T47D (cell line): Measurements from ENCODE around the gene BBLN.

Source experiments
- DNase-seq, 2 experiments: peaks; one replicate each; pipeline versions ENCODE4 v3.0.0 to v3.0.0-alpha.2; 2011 to 2012; ENCODE audit warnings: low read depth in 1 of 2, low spot score in 1 of 2
- JUND ChIP-seq: IDR thresholded peaks from 2 replicates; pipeline ENCODE4 v1.6.1; 2012; ENCODE audit warnings: low read depth
- in situ Hi-C: cut with HindIII; loops from 2 replicates; pipeline ENCODE4 v1.10.0; 2016; ENCODE audit warnings: low sequenced_read_pairs, low pct_unique_long_range_greater_than_20kb

The BBLN gene

DNA sequence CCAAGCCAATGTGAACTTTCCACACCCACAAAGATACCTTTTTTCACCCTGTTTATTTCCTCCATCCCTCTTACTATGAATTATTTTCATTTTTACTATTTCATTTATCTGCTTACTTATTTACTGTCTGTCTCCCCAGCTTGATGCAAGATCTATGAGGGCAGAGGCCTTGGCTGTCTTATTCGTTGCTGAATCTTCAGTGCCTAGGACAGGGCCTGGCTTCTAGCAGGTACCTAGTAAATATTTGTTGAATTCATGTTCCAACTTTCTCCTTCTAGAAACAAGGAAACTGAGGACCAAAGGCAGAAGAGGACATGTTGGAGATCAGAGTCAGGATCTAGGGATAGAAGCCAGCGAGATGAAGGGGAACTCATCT lies 42.6 kb downstream of the BBLN start:
- no peak for TF ChIP-seq JUND
- no peak for DNase-seq
- in situ Hi-C loops: no loop called here

DNA sequence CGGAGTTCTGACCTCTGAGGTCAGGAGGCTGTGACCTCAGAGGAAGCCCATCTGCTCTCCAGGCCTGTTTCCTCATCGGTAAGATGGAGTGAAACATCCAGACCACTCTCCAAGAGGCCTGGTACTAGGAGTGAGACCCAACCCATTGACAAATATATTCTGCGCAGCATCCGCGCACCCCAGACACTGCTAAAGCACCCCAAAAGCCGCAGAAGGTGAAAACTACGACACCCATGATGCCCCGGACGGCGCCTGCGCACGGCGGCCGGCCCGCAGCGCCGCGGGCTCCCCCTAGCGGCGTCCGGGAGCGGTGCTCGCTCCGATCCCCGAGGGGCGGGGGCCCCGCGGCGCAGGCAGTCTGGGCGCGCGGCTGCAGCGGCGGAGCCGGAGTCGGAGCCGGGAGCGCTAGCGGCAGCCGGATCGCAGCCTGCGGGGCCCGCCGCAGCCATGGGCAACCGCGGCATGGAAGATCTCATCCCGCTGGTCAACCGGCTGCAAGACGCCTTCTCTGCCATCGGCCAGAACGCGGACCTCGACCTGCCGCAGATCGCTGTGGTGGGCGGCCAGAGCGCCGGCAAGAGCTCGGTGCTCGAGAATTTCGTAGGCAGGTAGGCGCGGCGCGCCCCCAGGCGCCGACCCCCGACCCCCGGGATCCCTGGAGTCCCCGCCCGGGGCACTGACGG lies 43.1 kb downstream of the BBLN start, which contains the start of gene DNM1:
Gene DNM1, plus strand, starts transcription at position 356 of the 683 bp plus-strand sequence. Its CDS starts 92 bp downstream, at position 448.
- peak; percentile 71 to 97 for DNase-seq
- no peak for TF ChIP-seq JUND

DNA sequence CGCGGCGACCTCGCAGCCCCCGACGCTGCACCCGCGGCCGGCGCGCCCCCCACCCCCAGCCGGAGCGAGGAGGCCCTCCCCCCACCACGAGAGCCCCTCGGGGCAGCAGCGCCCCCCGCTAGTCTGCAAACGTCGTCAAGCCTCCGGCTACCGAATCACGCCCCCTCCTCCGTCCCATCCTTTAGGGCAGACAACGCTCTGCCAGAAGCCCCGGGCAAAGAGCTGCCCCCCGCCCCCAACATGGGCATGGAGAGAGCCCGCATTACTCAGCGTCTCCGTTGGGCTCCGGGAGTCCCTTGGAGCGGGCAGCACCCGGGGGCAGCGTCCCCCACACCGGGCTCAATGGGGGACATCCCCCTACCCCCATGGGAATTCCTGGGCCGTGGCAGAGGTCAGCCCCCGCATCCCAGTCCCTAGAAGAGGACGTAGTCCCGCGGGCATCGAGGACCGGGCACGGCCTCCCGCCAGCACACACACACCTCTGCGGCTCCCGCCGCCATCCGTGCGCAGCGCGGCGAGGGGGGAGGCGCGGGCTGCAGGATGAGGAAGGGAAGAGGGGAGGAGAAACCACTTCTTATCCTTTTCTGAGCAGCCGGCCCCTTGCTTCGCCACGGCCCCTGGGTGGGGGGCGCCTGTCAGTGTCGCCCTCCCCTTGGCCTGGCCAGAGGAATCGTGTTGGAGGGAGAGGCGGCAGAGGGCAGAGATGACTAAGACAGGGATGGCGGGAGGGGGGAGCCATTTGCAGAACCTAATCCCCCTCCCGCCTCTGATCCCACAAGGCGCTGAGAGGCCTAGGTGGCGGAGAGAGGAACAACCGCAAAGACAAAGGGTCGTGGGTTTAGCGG lies 43.9 kb downstream of the BBLN start:
- no peak for TF ChIP-seq JUND
- DNase-seq: no peak
- in situ Hi-C loops: no loop called here

More for the DNA sequence above, 43.1 kb downstream of the BBLN start, which contains the start of gene DNM1:
- in situ Hi-C loops: no loop called here

GRCh38 chr9:128204858-128205257 lies 44.8 kb downstream of the BBLN start:
- in situ Hi-C loops: no loop called here
- TF ChIP-seq JUND: no peak
- DNase-seq: no peak

- in situ Hi-C loops: no loop called here
- no peak for DNase-seq
- TF ChIP-seq JUND: no peak
Measured at GRCh38 chr9:128205296-128205944, 45.4 kb downstream of the BBLN start.

DNA sequence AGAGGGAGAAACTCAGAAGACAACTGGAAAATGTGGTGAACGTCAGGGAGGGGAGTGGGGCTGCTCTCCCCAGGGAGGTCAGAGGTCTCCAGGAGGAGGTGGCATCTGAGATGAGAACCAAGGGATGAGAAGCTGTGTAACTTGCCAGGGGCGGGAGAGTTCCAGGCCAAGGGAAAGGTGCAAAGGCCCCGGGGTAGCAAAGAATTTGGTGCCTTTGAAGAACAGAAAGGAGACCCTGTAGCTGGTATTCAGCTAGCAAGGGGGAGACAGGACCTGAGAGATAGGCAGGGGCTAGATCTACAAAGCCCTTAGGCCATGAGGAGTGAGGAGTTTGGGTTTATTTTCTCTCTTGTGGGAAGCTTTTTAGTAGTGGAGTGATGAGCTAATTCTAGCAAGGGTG lies 46.4 kb downstream of the BBLN start:
- DNase-seq: no peak
- no peak for TF ChIP-seq JUND
- in situ Hi-C loops: no loop called here

DNA sequence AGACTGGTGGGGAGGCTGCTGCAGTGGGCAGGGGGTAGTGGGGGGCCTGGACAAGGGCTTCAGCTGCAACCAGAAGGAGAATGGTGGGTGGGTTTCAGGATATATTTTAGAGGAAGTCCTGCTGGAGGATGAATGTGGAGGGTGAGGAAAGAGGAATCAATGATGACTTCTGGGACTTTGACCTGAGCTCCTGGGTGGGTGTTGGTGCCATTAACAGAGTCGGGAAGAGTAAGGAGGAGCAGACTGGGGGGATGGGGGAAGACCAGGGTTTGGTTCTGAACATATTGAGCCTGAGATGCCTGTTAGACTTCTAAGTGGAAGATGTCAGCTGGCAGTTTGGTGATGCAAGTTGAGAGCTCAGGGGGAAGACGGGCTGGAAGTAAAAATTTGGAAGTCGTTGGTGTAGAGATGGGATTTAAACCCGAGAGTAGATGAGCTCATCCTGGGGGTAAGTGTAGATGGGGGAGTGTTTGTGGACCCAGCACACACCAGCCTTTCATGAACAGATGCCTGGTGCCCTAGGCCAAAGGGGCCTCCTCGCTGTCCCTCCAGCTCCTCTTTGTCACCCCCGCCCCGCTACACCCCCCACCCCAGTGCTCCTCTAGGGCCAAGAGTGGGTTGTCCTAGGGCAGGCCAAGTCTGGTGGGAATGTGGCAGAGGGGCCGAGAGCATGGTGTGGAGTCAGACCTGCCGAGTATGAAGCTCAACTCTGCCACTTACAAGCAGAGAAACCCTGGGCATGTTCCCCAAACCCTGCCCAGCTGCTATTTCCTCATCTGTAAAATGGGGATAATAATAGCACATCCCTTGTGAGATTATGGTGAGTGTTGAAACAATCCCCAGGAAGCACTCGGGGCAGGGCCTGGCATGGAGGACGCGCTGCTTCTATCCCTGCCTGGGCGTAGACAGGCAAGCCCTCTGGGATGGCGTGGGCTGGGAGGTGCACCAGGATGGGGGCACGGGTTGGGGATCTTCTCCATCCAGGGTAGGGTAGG lies 47.1 kb downstream of the BBLN start:
- DNase-seq: no peak
- in situ Hi-C loops: no loop called here
- TF ChIP-seq JUND: no peak

DNA sequence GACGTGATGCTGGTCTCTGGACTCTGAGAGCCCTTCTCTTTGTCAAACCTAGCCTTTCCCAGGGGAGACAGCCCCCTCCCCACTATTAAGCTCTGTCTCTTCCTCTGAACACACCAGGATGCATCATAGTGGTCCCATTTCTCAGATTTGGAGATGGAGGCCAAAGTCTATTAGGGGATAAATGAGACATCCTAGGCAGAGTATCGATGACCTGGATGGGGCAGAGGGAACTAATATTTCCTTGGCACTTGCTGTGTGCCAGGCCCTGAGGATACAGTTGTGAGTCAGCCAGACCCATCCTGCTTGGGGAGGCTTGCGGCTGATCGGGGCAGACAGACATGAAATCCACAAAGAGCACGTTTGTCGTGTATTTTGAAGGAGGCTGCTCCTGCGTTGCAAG lies 48.3 kb downstream of the BBLN start:
- no peak for TF ChIP-seq JUND
- in situ Hi-C loops: no loop called here

GRCh38 chr9:128208946-128209669 lies 49.0 kb downstream of the BBLN start:
- in situ Hi-C loops: no loop called here
- TF ChIP-seq JUND: no peak
- no peak for DNase-seq

More for the DNA sequence above, 48.3 kb downstream of the BBLN start:
- no peak for DNase-seq

DNA sequence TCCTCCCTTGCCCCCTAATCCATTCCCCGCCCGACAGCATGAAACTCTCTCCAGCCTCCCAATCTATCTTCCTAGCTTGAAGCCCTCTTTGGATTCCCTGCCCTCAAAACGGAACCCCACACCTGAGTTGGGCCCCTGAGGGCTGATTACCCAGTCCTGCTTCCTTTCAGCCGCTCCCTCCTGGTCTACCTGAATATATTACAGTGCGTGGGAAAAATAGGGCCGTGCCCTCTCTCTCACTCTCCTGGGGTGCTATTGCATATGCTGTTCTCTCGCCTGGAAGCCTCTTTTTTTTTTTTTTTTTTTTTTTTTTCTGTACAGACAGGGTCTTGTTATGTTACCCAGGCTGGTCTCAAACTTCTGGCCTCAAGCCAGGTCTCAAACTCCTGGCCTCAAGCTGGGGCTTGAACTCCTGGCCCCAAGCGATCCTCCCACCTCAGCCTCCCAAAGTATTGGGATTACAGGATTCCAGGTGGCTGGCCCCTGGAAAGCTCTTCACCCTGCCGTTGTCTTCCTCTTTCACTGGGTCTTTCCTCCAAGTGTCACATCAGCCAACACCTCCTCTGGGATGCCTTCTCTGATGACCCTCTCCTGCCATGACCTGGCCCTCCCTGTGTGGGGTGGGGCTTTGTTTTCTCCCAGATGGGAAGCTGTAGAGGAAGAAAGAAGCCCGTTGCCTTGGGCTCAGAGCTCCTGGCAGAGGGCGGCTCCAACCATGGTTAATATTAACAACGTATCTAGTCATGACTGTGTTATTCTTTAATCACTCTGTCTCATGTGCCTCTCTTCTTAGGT lies 51.3 kb downstream of the BBLN start:
- in situ Hi-C loops: no loop called here
- no peak for DNase-seq
- TF ChIP-seq JUND: no peak

- no peak for TF ChIP-seq JUND
- in situ Hi-C loops: no loop called here
- DNase-seq: no peak
Measured at GRCh38 chr9:128211981-128212281, 51.9 kb downstream of the BBLN start.
